ENCODE measurements around the gene PHLPP2.
"Not testable (repeated sequence)": the region's sequence is repeated elsewhere in the genome, so short reads cannot be mapped to it uniquely, and the experiment has no call there.

Gene PHLPP2

DNA sequence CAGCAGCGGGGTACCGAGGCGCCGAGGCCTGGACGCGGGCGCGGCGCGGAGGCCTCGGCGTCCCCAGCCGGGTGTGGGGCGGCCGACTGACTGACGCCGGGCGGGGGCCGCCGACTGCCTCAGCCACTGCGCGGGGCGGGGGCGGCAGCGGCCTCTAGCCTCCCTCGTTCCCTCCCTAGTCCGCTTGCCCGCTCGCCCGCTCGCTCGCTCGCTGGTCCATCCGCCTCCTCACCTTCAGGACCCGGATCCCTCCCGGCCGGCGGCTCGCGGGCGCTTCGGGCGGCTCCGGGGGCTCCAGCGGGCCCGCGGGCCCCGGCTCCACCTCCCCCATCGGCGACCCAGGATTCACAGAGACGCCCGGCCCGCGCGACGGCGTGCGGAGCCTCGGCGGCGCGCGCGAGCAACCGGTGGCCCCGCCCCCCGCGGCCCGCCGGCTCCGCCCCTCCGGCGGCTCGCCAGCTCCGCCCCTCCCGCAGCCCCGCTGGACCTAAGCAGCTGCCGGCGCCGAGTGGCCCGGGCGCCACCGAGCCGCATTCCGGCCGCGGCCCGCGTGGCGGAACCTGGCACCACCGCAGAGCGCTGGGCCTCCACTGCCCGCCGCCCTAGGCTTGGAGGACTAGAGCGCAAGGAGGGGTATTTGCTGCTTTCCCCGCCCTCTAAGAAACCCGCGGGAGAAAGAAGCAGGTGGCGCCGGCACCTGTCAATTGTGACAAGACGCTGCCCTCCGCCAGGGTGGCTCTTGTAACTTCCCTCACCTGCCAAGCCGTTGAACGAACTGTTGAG lies 773 bp downstream of the PHLPP2 start:
- DNase-seq: peak in 55 of 58 donors; percentile 30 to 85 (median 72)

DNA sequence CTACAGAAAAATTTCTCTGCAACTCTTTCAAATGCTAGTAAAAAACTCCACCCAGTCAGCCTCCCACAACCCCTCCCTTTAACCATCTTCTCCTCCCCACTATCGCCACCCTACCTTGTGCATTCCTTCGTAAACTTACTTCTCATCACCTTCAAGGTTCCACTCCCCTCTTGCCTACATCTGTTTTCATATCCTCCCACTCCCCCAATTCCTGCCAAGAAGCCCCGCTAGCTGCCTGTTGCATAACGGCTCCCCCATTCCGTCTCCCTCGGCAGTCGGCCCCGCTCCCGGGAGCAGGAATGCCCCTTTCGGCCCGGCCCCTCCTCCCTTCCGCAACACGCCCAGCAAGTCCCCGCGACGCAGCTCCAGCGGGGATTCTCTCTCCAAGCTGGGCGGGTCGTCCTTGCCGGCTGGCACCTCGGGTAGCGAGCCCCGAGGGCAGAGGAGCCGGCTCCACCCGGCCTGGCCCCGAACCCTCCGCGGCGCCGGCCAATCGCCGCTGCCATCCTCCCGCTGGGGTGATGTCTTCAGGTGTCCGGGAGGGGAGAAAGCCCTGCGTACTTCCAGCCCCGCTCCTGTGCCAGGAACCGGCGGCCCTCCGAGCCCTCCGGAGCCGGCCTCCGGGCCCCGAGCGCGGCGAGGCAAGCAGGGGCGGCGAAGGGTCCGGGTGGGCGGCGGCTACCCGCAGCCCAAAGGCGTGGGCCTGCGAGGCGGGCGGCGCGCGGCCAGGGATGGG lies 1.5 kb downstream of the PHLPP2 start:
- peak in 50 of 58 donors; percentile 7 to 70 (median 48) for DNase-seq

DNA sequence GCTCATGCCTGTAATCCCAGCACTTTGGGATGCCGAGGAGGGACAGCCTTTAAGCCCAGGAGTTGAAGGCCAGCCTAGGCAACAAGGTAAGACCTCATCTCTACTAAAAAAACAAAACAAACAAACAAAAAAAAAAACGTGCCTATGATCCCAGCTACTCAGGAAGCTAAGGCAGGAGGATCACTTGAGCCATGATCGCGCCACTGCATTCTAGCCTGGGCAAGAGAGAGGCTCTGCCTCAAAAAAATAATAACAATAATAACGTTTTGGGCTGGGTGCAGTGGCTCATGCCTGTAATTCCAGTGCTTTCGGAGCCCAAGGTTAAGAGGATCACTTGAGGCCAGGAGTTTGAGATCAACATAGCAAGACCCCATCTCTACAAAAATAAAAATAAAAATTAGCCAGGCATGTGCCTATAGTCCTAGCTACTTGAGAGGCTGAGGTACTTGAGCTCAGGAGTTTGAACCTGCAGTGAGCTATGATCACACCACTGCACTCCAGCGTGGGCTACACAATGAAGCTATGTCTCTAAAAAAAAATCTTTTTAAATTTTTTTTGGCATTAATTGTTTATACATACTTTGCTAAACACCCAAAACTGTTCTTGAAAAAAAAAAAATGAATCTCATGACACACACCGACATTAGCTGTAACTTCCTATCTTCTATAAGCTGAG lies 3.3 kb downstream of the PHLPP2 start:
- DNase-seq: no peak

DNA sequence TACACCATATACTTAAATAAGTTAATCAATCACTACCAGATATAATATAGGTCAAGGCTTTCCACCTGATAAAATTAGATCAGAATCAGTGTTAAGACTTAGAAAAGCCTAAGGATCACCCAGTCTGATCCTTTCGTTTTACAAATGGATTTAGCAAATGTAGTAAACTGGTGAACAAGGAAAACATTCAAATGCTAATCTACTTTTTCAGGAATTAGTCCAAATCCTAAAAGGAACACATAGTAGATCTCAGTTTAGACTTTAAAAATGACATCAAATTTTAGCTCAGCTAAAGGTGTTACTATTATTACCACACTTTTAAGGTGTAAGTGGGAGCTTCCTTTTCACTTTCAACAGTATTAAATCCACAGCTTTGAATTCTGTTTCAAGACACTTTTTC lies 12.0 kb downstream of the PHLPP2 start:
- no peak for DNase-seq

DNA sequence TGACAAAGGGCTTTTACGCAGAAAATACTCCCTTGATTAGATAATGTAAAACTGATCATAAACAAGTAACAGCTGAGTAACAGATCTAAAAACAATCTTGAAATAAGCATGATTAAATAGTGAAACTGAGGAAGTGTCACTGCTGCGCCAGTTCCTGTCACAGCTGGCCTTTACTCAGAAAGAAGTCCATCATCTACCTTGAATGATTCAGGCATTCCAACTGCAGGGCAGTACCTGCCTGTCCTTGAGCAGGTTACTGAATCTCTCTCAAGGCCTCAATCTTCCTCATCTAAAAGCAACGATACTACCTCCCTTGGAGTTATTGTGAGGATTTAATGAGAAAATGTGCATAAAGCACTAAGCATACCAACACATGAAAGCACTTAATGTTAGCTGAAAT lies 12.7 kb downstream of the PHLPP2 start:
- DNase-seq: no peak

DNA sequence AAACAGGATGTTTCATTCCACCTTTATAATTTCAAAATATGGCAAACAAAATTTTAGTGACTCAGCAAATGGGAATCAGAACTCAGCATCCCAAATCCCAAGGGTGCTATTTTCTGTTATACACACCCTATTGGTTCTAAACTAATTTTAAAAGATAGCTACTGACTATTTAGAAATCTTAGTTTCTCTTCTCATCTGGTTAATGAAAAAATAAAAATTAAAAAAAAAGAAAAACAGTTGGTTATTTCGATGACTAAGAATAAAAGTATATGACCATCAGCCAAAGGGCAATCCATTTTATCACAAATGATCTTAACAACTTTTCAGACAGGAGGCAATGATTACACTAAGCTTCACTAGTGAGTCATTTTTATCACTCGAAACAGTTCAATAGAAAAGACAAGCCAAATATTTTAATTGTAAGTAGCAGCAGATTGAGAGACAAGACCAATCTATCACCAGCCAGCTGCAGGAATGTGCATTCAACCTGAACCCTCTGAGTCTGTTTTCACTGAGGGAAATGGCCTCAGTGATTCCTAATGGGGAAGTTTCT lies 15.2 kb downstream of the PHLPP2 start:
- DNase-seq: no peak

DNA sequence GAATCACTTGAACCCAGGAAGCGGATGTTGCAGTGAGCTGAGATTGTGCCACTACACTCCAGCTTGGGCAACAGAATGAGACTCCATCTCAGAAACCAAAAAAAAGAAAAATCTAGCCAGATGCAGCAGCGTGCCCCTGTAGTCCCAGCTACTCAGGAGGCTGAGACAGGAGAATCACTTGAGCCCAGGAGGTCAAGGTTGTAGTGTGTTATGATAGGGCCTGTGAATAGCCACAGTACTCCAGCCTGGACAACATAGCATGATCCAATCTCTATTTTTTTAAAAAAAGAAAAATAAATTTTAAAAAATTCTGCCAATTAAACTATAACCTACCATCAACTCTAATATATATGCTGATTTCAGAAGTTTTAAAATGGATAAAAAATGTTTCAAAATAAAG lies 15.8 kb downstream of the PHLPP2 start:
- no peak for DNase-seq

DNA sequence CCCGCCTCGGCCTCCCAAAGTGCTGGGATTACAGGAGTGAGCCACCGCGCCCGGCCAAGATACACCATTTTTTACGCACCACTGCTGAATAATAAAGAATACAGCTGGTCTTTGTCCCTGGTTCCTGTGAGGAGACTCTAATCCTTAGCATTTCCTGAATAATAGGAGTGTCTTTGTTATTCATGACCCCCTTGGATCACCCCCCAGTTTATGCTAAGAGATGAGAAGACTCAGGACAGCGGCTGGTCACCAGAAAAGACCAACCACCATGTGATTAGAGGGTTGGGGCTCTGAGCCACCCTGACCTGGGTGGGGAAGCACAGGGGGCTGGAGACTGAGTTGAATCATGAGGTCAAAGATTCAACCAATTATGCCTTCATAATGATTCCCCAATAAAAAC lies 17.3 kb downstream of the PHLPP2 start:
- DNase-seq: no peak

DNA sequence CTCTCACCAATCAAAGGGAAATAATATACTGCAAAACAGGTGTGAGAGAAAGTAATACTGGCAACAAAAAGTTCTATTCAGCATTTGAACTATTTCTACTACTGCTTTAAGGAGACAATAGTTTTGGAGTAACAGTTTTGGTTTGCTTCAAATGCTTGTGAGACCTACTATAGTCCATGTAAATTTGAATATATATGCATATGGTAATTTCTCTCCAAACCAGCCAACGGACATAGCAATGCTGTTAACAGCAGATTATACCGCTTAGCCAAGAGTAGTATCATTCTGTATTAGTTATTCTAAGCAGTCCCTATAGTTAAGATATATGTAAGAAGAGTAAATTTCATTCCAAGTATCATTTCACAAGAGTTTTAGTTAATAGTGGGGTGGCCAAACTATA lies 18.5 kb downstream of the PHLPP2 start:
- DNase-seq: no peak

DNA sequence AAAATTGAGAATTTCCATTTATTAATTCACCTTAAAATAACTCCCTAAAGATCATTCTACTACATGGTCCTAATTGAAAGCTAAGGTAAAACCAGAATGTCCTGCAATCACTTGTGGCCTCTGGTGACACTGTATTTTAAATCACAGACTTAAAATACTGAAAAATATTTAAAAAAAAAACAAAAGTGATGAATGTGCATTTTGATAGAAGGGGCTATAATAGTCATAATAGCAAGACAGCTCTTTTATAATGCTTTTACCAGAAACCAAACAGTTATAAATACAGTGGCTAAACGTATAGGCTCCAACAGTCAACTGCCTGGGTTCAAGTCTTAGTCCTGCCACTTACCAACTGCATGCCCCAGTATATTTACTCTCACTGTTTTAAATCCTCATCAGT lies 21.2 kb downstream of the PHLPP2 start:
- DNase-seq: no peak

DNA sequence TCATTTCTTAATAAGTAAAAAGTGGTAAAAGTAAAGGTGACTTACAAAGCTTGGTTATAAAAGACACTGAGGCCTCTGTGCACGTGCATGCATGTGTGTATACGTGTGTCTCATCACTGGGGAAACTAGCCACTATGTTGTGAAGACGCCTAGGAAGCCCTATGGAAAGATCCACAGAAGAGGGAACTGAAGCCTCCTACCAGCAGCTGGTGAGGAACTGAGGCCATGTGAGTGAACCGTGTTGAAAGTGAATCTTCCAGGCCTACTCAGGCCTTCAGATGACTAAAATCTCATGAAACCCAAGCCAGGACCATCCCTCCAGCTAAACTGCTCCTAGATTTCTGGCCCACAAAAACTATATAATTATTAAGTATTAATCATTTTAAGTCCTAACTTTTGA lies 23.7 kb downstream of the PHLPP2 start:
- DNase-seq: no peak

DNA sequence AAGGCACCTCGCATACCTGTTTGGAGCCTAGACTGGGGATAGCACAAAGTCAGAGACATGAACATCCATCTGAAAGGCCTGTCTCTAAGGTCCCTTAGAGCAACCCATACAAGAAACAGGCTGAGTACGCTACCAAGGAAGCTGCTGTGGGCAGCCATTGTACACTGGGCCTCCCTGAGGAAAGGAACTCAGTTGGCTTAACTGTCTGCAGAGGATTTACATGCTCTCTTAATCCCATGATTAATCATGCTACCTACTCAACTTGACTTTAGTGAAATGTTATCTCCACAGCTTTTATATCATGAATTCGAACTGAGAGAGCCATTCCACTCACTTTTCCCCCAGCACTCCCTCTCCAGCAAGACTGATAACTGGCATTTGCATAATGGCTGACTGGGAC lies 26.0 kb downstream of the PHLPP2 start:
- no peak for DNase-seq

DNA sequence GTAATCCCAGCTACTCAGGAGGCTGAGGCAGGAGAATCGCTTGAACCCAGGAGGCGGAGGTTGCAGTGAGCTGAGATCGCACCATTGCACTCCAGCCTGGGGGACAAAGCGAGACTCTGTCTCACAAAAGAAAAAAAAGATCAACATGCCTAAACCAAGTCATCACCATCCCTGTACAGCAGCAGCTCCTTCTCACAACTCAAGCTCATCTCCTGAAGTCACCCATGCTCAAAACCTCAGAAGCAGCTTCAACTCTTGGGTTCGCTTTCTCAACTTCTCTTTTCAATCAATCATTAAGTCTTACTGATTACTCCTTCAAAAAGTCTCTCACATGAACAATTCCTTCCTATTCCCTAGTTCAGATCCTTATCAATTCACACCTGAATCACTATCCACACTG lies 31.3 kb downstream of the PHLPP2 start:
- no peak for DNase-seq

DNA sequence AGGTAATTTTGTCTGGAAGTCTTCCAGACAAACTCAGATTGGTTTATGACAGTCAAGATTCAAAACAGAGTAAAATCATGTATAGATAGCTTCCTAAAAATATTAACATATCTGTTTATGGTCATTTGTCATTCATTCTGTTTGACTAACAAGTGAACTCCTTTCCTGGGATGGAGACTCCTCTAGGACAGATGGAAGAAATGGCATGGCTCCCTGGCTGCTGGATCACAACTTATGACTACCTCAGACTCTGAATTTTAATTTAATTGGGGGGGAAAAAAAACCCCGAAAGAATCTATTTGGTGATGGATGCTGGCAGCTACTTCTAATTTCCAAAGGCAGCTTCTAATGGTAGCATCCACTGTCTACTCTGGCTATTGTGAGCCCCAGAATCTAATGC lies 34.6 kb downstream of the PHLPP2 start:
- no peak for DNase-seq

DNA sequence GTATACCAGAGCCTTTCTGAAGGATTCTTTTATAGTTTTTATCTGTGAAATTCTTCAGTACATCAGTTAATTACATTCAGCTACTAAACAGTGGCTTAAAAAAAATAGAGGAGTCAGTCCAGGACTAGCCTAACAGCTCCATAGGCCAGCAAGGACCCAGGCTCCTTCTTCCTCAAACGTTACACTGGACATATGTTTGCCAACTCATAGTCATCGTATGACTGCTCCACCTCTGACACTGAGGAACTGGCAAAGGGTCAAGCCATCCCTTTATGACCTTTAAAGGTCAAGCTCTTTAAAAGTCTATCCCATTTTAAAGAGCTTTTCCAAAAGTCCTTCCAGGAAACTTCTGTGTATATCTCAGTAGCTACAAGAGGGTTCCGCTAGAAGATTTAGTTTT lies 36.6 kb downstream of the PHLPP2 start:
- no peak for DNase-seq

DNA sequence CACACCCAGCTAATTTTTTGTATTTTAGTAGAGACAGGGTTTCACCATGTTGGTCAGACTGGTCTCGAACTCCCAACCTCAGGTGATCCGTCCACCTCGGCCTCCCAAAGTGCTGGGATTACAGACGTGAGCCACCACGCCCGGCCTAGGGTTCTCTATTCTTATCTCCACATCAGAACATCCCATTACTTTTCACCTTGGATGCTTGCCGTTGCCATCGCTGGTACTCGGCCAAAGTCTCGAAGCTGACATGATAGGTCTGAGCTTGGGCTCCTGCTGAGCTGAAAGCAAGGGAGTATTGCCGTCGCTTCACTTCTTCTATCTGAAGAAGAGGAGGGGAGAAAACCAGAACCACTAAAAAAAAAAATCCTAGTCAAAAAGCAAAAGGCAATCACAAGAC lies 40.2 kb downstream of the PHLPP2 start:
- not testable (repeated sequence) for DNase-seq

DNA sequence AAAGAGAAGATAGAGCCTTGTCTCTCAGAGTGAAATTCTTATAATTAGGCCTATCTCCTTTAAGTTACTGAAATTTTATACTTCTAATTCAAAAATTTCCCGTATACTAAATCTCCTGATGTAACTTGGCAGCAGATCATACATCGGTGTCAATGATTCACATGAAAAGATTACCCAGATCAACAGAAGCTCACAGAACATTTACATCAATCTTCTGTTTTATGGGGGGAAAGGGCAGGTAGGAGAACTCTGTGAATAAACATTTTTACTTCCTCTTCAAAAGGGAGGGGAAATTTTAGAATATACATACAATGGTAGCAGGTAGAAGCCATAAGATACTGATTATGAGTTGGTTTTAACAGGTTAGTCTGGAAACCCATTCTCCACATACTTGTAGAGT lies 43.1 kb downstream of the PHLPP2 start:
- no peak for DNase-seq

DNA sequence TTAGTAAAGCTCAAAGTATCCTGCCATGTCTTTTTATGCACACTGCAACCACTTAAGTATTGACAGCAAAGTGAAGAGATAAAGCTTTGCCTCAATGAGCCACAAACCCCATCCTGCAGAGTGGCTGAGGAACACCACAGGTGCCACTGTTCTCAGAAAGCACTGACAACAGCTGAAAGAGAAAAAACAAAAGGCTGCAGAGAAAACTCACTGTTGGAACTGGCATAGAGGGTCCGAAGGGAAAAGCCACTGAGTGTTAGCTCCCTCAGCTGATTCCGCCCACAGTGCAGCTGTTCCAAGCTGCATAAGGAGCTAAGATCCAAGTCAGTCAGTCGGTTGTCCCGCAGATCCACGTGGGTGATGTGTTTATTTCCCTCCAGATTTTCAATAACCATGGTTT lies 48.3 kb downstream of the PHLPP2 start:
- peak in 15 of 58 donors; percentile 1 to 47 (median 14) for DNase-seq

DNA sequence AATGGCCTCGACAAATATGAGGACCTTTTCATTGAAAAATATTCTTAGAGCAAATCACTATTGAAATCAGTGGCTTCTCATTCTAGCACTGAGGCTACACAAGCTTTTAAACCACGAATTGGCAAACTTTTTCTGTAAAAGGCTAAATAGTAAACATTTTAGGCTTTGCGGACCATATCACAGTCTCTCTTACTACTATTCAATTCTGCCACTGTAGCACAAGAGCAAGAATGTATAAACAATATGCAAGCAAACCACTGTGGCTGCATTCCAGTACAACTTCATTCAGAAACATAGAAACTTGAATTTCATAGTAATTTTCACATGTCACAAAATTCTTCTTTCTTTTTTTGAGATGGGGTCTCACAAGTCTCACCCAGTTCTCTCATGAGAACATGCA lies 49.1 kb downstream of the PHLPP2 start:
- DNase-seq: no peak

DNA sequence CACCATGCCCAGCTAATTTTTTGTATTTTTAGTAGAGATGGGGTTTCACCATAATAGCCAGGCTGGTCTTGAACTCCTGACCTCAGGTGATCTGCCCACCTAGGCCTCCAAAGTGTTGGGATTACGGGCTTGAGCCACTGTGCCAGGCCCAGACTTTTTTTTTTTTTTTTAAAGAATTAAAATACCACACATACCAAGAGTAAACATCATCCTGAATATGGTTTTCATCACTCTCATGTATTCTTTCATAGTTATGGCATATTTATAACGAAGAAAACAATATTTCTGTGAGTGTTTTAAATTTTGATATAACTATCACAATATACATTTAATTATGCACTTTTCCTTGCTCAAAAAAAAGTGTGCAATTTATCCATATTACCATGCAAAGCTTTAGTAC lies 50.3 kb downstream of the PHLPP2 start:
- no peak for DNase-seq

DNA sequence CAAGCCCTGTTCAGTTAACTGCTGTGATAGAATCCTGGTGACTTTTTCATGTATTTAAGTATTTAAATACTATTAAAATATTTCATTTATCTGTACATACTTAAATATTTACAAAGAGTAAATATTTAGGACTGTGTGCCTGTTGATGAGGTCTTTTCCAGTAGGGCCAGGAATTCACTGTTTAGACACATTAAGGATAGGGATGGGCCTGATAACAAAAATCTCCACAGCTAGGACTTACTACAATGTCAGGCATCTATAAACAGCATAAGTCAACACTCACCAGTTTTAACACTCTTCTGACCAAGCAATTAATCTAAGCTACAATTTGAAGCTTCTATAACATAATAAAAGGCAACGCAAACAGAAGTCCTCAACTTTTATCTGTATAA lies 50.9 kb downstream of the PHLPP2 start:
- no peak for DNase-seq

Measured in anterior cingulate cortex (tissue), 58 donors.